ENCODE data around the gene ENDOG.
"Not testable (repeated sequence)": the region's sequence is repeated elsewhere in the genome, so short reads cannot be mapped to it uniquely, and the experiment has no call there.

The ENDOG gene

GRCh38 chr9:128818099-128818838 lies at the start of gene ENDOG:
Gene ENDOG, plus strand, starts transcription at chr9:128818500. Its CDS starts 185 bp downstream, at chr9:128818685.
- no peak for FAIRE-seq

- no peak for FAIRE-seq
Observed at GRCh38 chr9:128768606-128769005, 49.7 kb upstream of the ENDOG start.

- no peak for FAIRE-seq
Observed at GRCh38 chr9:128770286-128771030, 47.8 kb upstream of the ENDOG start.

- no peak for FAIRE-seq
Observed at GRCh38 chr9:128771094-128771721, 47.1 kb upstream of the ENDOG start.

GRCh38 chr9:128771745-128772519 lies 46.4 kb upstream of the ENDOG start, which contains the start of gene ZER1:
Gene ZER1, minus strand, starts transcription at chr9:128771927. Its CDS starts 16,362 bp downstream, at chr9:128755565.
- no peak for FAIRE-seq

GRCh38 chr9:128773049-128773448 lies 45.3 kb upstream of the ENDOG start:
- no peak for FAIRE-seq

- no peak for FAIRE-seq
Observed at GRCh38 chr9:128774804-128775203, 43.5 kb upstream of the ENDOG start.

GRCh38 chr9:128780093-128780492 lies 38.2 kb upstream of the ENDOG start:
- not testable (repeated sequence) for FAIRE-seq

GRCh38 chr9:128781187-128782070 lies 36.9 kb upstream of the ENDOG start:
- FAIRE-seq, result no peak

- FAIRE-seq, result no peak
Observed at GRCh38 chr9:128782669-128783068, 35.6 kb upstream of the ENDOG start.

- no peak for FAIRE-seq
Observed at GRCh38 chr9:128785427-128785826, 32.9 kb upstream of the ENDOG start.

GRCh38 chr9:128786681-128787601 lies 31.4 kb upstream of the ENDOG start, which contains the start of gene TBC1D13:
Gene TBC1D13, plus strand, starts transcription at chr9:128787253. Its CDS starts 101 bp downstream, at chr9:128787354.
- FAIRE-seq, result no peak

- FAIRE-seq, result no peak
Observed at GRCh38 chr9:128787659-128788058, 30.6 kb upstream of the ENDOG start.

GRCh38 chr9:128788445-128788844 lies 29.9 kb upstream of the ENDOG start:
- no peak for FAIRE-seq

- FAIRE-seq, result no peak
Observed at GRCh38 chr9:128790536-128790935, 27.8 kb upstream of the ENDOG start.

- no peak for FAIRE-seq
Observed at GRCh38 chr9:128792134-128792533, 26.2 kb upstream of the ENDOG start.

GRCh38 chr9:128792978-128793686 lies 25.2 kb upstream of the ENDOG start:
- no peak for FAIRE-seq

- FAIRE-seq, result not testable (repeated sequence)
Observed at GRCh38 chr9:128794961-128795360, 23.3 kb upstream of the ENDOG start.

- FAIRE-seq, result no peak
Observed at GRCh38 chr9:128798896-128799295, 19.4 kb upstream of the ENDOG start.

GRCh38 chr9:128800061-128800460 lies 18.2 kb upstream of the ENDOG start:
- no peak for FAIRE-seq

Measured in colon (tissue), 2 donors.